GM21723 (cell line): ENCODE measurements around the gene CNOT11.
A peak's percentile ranks its signal among the peaks of the same experiment; 100 is the strongest.

ENCODE experiments used
- ATAC-seq: cut with Tn5 transposase; IDR thresholded peaks from one replicate; pipeline ENCODE4 v1.9.1; 2021; ENCODE audit warnings: mild to moderate bottlenecking, moderate library complexity; ENCODE audit not compliant: unreplicated experiment

The CNOT11 gene

DNA sequence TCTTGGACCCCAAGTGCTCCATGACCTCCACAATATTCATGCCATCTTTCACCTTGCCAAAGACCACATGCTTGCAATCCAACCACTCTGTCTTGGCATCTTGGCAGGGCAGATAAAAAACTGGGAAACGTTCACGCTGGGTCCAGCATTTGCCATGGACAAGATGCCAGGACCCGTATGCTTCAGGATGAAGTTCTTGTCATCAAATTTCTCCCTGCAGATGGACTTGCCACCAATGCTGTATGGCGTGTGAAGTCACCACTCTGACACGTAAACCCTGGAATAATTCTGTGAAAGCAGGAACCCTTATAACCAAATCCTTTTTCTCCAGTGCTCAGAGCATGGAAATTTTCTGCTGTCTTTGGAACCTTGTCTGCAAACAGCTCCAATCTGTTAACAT, 21.5 kb downstream of the CNOT11 start:
- ATAC-seq, result no peak

DNA sequence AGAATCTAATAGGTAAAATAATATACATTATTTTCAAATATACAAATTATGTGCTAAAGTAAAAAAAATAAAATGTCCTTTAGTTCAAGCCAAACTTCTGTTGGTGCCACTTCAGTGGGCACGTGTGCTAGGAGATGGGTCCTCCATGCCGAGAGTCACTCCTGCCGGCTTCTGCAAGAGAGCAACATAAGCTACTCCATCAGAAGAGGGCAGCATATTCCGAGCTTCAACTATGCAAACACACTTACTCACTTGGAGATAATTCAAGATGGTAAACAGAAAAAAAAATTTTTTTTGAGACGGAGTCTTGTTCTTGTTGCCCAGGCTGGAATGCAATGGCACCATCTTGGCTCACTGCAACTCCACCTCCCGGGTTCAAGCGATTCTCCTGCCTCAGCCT, 24.4 kb downstream of the CNOT11 start:
- ATAC-seq, result no peak

DNA sequence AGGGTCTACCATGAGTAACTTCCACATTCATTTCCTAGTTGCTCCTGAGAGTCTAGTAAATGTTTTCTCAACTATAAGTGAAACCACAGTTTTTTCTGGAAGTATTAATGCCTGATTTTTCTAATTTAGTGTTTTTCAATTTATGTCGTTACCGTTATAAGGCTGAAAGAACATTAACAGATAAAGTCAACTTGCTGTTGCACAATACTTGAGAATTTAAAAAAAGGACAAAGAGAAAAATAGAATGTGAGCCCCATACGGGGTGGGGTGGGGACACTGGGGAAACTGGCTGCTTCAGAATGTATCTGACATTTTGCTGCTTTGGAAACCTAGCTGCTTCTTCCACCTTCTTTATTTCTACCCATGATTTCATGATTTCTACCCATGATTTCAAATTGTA, 26.2 kb downstream of the CNOT11 start:
- ATAC-seq, result no peak

DNA sequence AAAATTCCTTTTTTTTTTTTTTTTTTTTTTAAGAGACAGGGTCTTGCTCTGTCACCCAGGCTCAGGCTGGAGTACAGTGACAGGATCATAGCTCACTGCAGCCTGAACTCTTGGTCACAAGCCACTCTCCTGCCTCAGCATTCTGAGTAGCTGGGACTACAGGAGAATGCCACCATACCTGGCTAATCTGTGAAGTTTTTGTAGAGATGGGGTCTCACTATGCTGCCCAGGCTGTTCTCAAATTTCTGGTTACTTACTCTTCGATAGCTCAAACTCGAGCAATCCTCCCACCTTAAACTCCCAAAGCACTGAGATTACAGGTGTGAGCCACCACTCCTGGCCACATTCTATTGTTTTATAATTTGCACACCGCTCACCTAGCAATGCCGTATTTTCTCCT, 28.8 kb downstream of the CNOT11 start:
- ATAC-seq, result no peak

DNA sequence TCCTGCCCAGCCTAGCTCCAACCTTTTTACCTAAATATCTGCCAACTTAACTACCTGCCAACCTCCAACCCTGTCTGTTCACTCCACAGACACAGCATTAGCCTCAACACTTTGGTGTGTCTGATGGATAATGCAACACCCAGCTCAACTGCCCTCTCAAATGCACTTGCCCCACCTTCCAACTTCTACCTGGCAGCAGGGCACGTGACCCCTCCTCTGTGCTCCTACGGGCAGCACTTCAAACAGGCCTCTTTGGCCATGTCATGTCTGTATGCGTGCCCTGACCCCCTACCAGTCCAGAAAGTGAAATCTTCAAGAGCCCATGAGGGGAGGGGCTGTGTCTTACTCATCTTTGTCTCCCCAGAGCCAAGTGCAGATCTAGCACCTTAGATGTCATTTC, 30.3 kb downstream of the CNOT11 start:
- no peak for ATAC-seq

DNA sequence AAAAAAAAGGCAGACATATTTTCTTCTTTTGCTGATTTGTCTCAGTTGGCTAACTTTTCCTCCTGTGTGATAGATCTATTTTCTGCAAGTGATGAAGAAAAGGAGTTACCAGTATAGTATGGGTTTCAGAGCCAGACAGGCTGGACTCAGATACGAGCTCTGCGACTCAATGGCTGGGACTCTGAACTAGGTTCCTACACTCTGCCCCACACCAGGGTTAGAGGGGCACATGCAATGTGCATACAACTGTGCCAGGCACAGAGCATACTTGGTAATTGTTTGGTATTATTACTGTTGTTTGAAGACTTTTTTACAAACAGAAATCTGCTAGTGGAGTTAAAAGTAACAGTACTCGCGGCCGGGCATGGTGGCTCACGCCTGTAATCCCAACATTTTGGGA, 34.0 kb downstream of the CNOT11 start:
- no peak for ATAC-seq

DNA sequence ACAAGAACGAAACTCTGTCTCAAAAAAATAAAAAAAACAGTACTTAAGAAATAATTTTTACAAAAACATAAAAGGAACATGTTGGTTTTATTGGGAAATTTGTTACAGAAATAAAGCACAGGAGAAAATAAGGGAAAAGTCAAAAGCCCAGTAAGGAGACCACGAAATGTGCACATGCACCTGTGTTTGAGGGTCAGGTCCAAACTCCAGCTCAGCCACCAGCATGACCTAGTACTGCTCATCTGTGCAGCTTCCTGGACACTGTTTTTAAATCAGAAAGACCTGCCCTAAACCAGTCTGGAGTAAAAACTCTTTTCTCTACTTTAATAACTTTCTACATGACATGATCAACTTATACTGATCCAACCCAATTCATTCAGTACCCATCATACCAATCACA, 34.6 kb downstream of the CNOT11 start:
- no peak for ATAC-seq

DNA sequence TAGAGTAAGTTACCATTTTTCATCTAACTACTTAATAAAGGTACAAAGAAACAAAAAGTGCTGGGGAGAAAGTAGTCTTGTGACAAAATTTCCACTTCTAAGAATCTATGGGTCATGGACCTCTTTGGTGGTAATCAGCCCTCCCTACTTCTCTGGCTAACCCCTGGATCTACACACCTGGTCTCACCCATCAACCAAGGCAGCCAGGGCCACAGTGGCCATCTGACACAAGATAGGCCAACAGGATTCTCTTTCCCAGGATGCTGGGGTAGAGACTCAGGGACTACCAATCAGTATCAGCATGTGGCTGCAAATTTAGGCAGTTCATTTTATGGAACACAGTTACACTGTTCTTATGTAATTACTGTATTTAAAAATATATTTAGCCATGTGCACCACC, 38.0 kb downstream of the CNOT11 start:
- ATAC-seq, result no peak

DNA sequence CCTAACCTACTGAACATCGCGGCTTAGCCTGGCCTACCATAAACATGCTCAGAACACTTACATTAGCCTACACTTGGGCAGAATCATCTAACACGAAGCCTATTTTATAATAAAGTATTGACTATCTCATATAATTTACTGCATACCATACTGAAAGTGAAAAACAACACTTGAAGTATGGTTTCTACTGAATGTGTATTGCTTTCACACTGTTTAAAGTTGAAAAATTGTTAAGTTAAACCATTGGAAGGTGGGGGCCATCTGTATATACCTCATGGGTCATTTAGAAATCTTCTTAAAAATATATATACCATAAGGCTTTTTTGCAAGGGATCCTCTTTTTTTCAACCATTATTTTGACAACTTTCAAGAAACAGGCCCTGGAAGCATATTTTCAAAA, 39.3 kb downstream of the CNOT11 start:
- ATAC-seq, result no peak

DNA sequence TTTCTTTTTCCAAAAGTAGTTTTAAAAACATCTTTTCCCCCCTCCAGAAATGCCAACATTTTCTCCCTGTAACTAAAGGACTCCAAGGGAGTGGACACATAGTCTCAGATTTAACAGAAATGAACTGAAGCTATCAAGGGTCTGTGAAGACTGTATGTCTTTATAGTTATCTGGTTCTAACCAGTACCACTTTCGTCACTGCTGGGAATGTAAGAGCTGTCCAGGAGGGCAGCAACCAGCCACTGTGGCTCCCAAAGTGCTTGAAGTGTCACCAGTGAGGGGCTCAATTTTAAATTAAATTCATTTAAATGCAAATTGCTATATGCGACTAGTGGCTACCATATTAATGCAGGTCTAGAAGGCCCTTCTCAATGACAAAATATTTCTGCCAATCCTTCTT, 40.9 kb downstream of the CNOT11 start:
- no peak for ATAC-seq

DNA sequence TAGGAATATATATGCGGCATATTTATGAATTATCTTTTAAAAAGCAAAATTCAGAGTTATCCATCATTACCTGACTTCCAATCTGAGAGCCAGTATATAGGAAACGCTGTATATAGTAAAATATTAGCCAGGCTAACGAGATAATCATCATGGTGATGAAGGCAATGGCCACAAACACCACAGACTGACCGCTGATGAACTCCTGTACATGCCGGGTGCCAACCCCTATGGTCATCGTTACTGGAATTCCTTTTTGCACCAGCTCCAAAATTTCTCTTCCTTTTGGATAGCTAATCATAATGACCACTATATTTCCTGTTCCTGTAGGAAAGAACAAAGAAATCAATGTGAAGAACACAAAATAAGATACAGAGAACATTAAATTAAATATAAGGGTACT, 42.2 kb downstream of the CNOT11 start:
- no peak for ATAC-seq

DNA sequence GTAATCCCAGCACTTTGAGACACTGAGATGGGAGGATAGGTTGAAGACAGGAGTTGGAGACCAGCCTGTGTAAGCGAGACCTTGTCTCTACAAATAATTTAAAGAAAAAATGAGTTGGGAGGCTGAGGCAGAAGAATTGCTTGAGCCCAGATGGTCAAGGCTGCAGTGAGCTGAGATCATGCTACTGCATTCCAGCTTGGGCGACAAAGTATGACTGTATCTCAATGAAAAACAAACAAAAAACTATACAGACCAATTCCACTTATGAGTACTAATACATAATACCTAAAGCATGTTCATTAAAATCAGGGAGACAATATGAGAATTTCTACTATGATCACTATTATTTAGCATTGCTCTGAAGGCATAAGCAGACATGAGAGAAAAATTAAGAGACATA, 43.2 kb downstream of the CNOT11 start:
- ATAC-seq, result no peak

DNA sequence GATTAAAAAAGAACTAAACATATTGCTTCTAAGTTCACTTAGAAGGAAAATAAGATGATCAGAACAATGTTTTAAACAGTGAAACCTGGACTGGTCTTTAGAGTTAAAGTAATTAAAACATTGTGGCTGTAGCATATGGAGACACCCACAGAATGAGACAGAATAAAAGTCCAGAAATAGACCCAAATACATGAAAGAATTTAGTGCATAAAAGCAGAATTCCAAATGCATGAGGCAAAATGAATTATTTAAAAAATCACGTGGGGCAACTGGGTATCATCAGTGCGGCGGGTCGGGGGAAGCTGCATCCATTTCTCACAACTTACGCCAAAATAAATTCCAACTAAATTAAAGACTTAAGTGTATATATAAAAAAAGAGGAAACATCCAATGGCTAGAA, 43.7 kb downstream of the CNOT11 start:
- no peak for ATAC-seq

DNA sequence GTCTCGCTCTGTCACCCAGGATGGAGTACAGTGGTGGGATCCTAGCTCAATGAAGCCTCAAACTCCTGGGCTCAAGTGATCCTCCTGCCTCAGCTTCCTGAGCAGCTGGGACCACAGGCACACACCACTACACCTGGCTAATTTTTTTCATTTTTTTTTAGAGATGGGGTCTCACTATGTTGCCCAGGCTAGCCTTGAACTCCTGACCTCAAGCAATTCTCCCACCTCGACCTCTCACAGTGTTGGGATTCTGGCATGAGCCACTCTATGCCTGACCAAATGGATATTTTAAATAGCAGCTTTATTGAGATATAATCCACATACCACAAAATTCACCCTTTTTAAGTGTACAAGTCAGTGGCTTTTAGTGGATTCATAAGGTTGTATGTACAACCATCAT, 44.7 kb downstream of the CNOT11 start:
- ATAC-seq, result no peak

DNA sequence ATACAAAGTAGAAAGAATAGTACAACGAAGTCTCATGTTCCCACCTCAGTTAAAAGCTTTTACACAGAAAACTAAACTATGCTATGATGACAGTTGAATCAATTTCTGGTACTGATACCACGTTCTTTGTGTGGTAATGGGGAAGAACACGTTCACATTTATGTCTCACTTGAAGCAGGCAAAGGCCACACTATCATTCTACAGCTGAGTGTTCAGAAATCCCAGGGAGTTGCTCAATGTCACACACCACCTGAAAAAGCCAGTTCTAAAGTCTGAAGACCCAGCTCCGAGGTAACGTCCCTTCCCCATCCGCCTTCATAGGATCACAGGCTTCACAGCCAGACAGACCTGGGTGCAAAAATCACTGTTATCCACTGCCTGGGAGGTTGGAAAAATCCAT, 46.9 kb downstream of the CNOT11 start:
- ATAC-seq, result no peak

DNA sequence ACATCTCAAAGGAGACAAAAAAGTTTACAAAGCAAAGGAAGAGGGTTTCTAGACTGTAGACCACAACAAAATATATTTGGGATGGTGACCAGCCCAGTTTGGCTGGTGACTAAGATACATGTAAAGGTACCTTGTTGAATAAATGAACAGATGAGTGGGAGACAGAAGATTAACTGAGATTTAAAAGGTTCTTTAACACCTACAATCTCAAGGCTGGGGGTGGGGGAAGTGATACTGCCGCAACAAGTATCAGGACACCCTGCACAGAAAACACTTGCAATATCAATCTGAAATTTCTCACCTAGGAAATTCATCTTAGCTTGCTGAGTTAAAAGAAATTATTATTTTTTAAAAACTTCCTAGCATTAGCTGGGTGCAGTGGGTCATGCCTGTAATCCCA, 47.5 kb downstream of the CNOT11 start:
- ATAC-seq, result no peak

DNA sequence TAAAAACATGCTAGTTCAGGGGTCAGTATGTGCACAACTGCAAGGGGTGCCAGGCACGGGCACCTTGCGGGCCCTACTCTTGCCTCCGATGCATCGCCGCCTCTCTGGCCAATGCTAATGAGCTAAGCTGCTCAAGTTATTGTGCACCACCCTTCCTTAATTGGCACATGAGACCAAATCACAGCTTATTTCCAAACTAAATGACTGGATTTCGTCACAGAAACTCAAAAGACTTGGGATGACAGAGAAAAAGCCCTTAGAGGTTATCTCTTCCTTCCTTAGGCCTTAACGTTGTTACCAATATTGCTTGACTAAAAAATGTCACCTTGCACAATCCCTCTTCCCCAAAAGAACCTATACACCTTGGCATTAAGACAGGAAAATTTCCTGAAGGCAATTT, 48.1 kb downstream of the CNOT11 start:
- no peak for ATAC-seq

DNA sequence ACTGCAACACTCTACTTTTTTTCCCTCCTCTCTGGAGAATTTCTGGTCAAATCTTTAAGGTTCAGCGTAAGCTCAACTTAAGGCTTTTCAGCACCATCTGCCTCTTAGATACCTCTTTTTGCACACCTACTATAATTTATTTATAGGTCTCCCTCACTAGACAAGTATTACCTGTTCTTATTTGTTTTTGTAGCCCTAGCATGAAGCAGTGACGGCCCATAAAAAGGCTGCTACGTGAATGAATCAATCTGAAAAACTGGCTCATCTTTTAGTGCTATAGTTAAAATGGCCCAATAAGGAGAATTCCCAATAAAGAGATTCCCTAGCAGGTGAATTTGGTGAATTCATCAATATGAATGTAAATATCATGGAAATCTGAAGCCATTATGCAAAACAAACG, 49.3 kb downstream of the CNOT11 start:
- ATAC-seq, result no peak

DNA sequence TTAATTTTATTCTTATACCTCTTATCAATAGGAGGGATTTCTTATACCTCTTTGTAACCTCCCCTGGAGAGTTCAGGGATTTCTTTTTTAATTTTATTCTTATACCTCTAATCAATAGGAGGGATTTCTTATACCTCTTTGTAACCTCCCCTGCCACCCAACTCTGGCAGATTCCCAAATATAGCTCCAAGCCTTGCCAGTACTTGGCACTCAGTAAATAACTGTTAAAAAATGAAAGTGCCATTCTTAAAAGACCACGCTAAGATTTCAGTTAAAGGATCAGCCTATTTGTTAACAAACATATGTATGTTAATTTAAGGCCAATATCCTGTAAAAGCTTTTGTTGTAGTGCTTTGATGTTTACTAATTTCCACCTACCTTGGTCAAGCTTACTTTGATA, 51.0 kb downstream of the CNOT11 start:
- ATAC-seq, result no peak

DNA sequence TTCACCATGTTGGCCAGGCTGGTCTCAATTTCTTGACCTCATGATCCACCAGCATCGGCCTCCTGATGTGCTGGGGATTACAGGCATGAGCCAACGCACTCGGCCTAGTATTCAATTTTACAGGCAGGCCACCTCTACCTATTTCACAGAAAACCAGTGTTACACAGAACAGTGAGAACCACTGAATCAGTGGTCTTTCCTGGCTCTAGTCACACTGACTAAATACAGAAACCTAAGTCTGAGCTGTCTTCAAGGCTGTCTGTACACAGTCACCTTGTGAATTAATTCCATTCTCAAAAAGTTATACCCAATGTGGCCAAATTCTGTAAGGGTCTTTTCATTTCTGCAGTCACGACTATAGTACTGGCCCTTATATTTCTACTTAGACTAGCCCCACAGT, 52.3 kb downstream of the CNOT11 start:
- no peak for ATAC-seq

DNA sequence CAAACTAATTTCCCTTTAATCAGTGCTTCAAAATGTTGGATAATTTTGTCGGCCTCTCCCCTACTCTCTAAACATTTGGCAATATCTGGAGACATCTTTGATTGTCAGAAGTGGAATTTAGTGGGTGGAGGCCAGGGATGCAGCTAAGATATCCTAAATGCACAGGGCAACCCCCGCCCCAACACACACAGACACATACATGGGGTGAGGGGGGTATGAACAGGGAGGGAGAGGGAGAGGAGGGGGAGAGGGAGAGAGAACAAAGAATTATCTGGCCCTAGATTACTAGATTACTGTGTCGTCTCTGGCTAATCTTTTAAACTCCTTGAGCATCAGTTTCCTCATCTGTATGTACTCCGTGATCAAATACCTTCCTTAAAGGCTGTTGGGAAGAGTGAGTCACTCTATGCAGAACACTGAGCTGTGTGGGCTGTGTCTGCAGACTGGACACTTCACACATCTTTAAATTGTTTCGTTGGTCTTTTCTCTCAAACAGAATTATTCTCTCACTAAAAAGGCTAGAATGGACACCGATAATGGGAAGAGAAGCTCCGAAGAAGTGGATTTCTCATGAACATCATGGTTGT, 52.9 kb downstream of the CNOT11 start:
- ATAC-seq, result no peak

DNA sequence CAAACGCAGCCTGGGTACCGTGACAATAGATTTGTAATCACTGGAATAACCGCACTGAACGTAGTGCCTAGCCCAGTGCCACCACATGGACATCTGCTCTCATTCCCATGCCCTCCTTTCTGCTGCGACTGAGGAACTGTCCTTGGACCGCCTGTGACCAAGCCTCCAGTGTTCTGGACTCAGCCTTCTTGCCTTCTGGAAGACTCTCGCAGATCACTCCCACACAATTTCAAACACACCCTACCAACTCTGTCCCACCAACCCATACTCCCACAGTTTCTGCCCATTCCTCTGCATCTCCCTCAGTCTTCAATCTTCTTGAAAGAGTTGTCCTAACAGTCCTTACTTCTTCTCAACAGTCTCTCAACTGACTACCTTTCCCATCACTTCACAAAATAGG, 53.7 kb downstream of the CNOT11 start:
- ATAC-seq, result peak; percentile 2

DNA sequence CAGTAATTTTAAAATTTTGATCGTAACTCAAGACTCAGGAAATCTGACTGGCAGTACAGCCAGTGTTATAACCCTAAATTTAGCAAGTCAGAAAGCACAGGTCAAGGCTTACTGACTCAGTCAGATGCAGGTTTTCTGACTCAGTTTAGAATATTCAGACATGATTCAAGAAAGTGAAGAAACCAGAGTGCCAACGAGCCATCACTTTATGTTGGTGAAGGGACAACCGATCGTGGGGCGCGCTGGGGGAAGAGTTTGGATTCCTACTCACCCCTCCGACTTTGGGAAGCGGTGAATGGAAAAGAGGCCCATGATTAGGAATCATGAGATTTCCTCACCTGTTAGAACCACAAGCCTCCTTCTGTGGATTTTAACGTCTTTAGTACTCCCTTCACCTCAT, 54.8 kb downstream of the CNOT11 start:
- ATAC-seq, result no peak

DNA sequence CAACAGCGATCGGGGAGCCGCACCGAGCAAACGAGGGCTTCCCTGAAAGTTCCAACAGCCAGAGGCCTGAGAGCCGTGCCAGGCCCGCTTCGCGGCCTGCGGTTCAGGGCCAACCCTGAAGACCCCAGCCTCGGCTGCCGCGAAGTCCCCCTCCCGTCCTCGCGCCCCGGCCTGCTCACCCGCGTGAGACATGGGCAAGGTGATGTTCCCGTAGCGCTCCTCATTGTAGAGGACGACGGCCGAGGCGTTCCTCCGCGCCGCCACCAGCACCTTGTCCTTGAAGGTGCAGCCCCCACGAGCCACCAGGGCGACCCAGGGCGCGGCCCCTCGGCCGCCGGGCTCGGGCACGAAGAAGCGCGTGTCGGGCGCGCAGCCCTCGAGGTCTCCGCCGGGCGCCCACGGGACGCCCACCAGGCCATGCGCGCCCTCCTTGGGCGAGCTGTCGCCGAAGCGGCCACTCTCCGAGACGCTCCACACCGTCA, 55.3 kb downstream of the CNOT11 start:
- peak; percentile 20 for ATAC-seq
